PC-9 (cell line): Measurements from ENCODE around the gene PCNA. TPM values are rescaled to one million over a fixed set of nuclear protein-coding genes. Genes with fewer than 3 reads are reported as not detected.
A peak's percentile ranks its signal among the peaks of the same experiment; 100 is the strongest.

Experiments used
- BruUV-seq: library from RNA; stranded (reverse); fragments of 400-500 nt; replicated peaks from 2 replicates; lab custom pipeline; 2021; lab: Mats Ljungman, UMichigan
- CTCF ChIA-PET: fragments of 300-600 bp; sonication (Branson Sonifier 250); formaldehyde crosslinking; loops from one replicate; lab custom pipeline; 2022; ENCODE audit warnings: antibody characterized with exemption; lab: Charles Lee
- POLR2A ChIA-PET: fragments of 300-600 bp; sonication (Branson Sonifier 250); formaldehyde crosslinking; loops from one replicate; lab custom pipeline; 2022; ENCODE audit warnings: antibody characterized with exemption; ENCODE audit not compliant: unreplicated experiment; lab: Charles Lee
- DNase-seq, 2 experiments: peaks; one replicate each; pipeline versions ENCODE4 v3.0.0 to v3.0.0-alpha.2; 2015 to 2022; ENCODE audit warnings: mixed read lengths in 1 of 2
- H2AFZ ChIP-seq: fragments of 200-600 bp; sonication (generic); 2 replicates; pipeline ENCODE4 v1.8.1; 2017; ENCODE audit warnings: antibody characterized with exemption
- H3F3A ChIP-seq: fragments of 200-600 bp; sonication (generic); 2 replicates; pipeline ENCODE4 v1.8.1; 2017; ENCODE audit warnings: antibody characterized with exemption, mild to moderate bottlenecking, low read depth; ENCODE audit not compliant: insufficient read depth
- H3K27ac ChIP-seq: fragments of 200-600 bp; sonication (generic); 2 replicates; pipeline ENCODE4 v1.6.1; 2016; ENCODE audit warnings: mixed run types
- H3K27me3 ChIP-seq: fragments of 200-600 bp; sonication (generic); 2 replicates; pipeline ENCODE4 v1.6.1; 2016; ENCODE audit warnings: low read depth, mixed run types; ENCODE audit not compliant: insufficient read depth
- H3K36me3 ChIP-seq: fragments of 200-600 bp; sonication (generic); 2 replicates; pipeline ENCODE4 v1.6.1; 2016; ENCODE audit warnings: low read depth, mixed run types
- H3K4me1 ChIP-seq: fragments of 200-600 bp; sonication (generic); replicated peaks from 2 replicates; pipeline ENCODE4 v1.6.1; 2016; ENCODE audit warnings: mixed run types; ENCODE audit not compliant: insufficient read depth
- H3K4me2 ChIP-seq: fragments of 200-600 bp; sonication (generic); 2 replicates; pipeline ENCODE4 v1.6.1; 2017; ENCODE audit warnings: mixed run types
- H3K4me3 ChIP-seq: fragments of 200-600 bp; sonication (generic); 2 replicates; pipeline ENCODE4 v1.6.1; 2016; ENCODE audit warnings: mixed run types
- H3K79me2 ChIP-seq: fragments of 200-600 bp; sonication (generic); 2 replicates; pipeline ENCODE4 v1.6.1; 2017; ENCODE audit warnings: low read depth, mixed run types
- H3K9me2 ChIP-seq: fragments of 200-600 bp; sonication (generic); 2 replicates; pipeline ENCODE4 v1.8.1; 2017; ENCODE audit warnings: mild to moderate bottlenecking; ENCODE audit not compliant: insufficient read depth
- H3K9me3 ChIP-seq: fragments of 200-600 bp; sonication (generic); 2 replicates; pipeline ENCODE4 v1.8.1; 2016; ENCODE audit warnings: low read depth; ENCODE audit not compliant: insufficient read depth
- H4K20me1 ChIP-seq: fragments of 200-600 bp; sonication (generic); 2 replicates; pipeline ENCODE4 v1.8.1; 2017; ENCODE audit not compliant: insufficient read depth
- CTCF ChIP-seq: fragments of 200-600 bp; sonication (generic); conservative IDR thresholded peaks from 2 replicates; pipeline ENCODE4 v1.6.1; 2017; ENCODE audit warnings: mixed run types, antibody characterized with exemption, mild to moderate bottlenecking, moderate library complexity
- EZH2 ChIP-seq: fragments of 200-600 bp; sonication (generic); IDR thresholded peaks from 2 replicates; pipeline ENCODE4 v1.8.0; 2017; ENCODE audit warnings: antibody characterized with exemption, low read depth
- intact Hi-C: fragments of 100-400 bp; cut with micrococcal nuclease; formaldehyde crosslinking; loops from one replicate; pipeline ENCODE4 v1.10.0; 2022; ENCODE audit not compliant: unreplicated experiment
- total RNA-seq: library from RNA; stranded (reverse); gene quantifications from 2 replicates; pipeline ENCODE4 v1.2.3, GENCODE V29; 2021

The PCNA gene
- total RNA-seq, 1 experiment from 2014 or later, result 207 TPM

- intact Hi-C loops, result no loop called here
- H3K79me2 ChIP-seq, result no peaks in the 10 kb centered on the region
- TF ChIP-seq CTCF (no peak), EZH2 (no peak)
- ChIA-PET POLR2A (interaction anchor here (0.5 kb wide), 1 partner anchor 256 kb away, joined by 25 read pairs; no protein-coding TSS in a partner anchor), CTCF (no interaction called here)
- DNase-seq, result no peak
- H3K27ac ChIP-seq, result no peak overlapping the region
- no peak overlapping the region for H2AFZ ChIP-seq
- no peak overlapping the region for H3K4me2 ChIP-seq
- no peaks in the 10 kb centered on the region for H3K27me3 ChIP-seq
- H3K4me1 ChIP-seq, result no peaks in the 10 kb centered on the region
- no peaks in the 10 kb centered on the region for H3K36me3 ChIP-seq
- no peaks in the 10 kb centered on the region for H3K9me2 ChIP-seq
- BruUV-seq, result no TSS peak
- 0 out of 2 replicates have a peak, but pooled peaks cover 4% of the 10 kb centered on the region for H3F3A ChIP-seq
- no peaks in the 10 kb centered on the region for H3K9me3 ChIP-seq
- H4K20me1 ChIP-seq, result no peaks in the 10 kb centered on the region
- no peak overlapping the region for H3K4me3 ChIP-seq
These were observed 31.1 kb downstream of the PCNA start for GRCh38 chr20:5088688-5089087.

GRCh38 chr20:5085380-5085779, 34.4 kb downstream of the PCNA start:
- ChIA-PET CTCF (no interaction called here), POLR2A (no interaction called here)
- no peaks in the 10 kb centered on the region for H3K79me2 ChIP-seq
- H3K4me1 ChIP-seq, result peaks cover under 1% of the 10 kb centered on the region; the same call in 1 of the 2 replicates
- no peaks in the 10 kb centered on the region for H3K36me3 ChIP-seq
- no peak for DNase-seq
- intact Hi-C loops, result no loop called here
- no peaks in the 10 kb centered on the region for H4K20me1 ChIP-seq
- H3K27ac ChIP-seq, result no peak overlapping the region
- no peak overlapping the region for H2AFZ ChIP-seq
- TF ChIP-seq CTCF (no peak), EZH2 (no peak)
- H3F3A ChIP-seq, result no peaks in the 10 kb centered on the region
- BruUV-seq, result no TSS peak
- H3K27me3 ChIP-seq, result no peaks in the 10 kb centered on the region
- no peaks in the 10 kb centered on the region for H3K9me2 ChIP-seq
- H3K4me2 ChIP-seq, result no peak overlapping the region
- H3K4me3 ChIP-seq, result no peak overlapping the region
- no peaks in the 10 kb centered on the region for H3K9me3 ChIP-seq

GRCh38 chr20:5080384-5080877, 39.3 kb downstream of the PCNA start:
- ChIA-PET POLR2A (interaction anchor here (0.5 kb wide), 1 partner anchor 324 kb away, joined by 7 read pairs; no protein-coding TSS in a partner anchor), CTCF (no interaction called here)
- H3K4me1 ChIP-seq, result peaks cover 5% of the 10 kb centered on the region; the same call in 1 of the 2 replicates
- DNase-seq, result peak in 1 of 2 experiments; percentile 22
- H3F3A ChIP-seq, result no peaks in the 10 kb centered on the region
- H3K27ac ChIP-seq, result peak overlapping the region; percentile 66
- intact Hi-C loops, result no loop called here
- no peaks in the 10 kb centered on the region for H3K9me2 ChIP-seq
- H3K36me3 ChIP-seq, result no peaks in the 10 kb centered on the region
- H2AFZ ChIP-seq, result no peak overlapping the region
- H4K20me1 ChIP-seq, result no peaks in the 10 kb centered on the region
- no peaks in the 10 kb centered on the region for H3K79me2 ChIP-seq
- H3K27me3 ChIP-seq, result no peaks in the 10 kb centered on the region
- no peaks in the 10 kb centered on the region for H3K9me3 ChIP-seq
- H3K4me3 ChIP-seq, result no peak overlapping the region
- BruUV-seq, result no TSS peak
- TF ChIP-seq CTCF (no peak), EZH2 (no peak)
- no peak overlapping the region for H3K4me2 ChIP-seq
